ENCODE data around the gene KAZN. TPM values are rescaled to one million over a fixed set of nuclear protein-coding genes. Genes with fewer than 3 reads are reported as not detected.

Gene KAZN
- total and polyA plus RNA-seq, 2 experiments from 2014 or later: 7.9 to 15.6 TPM

DNA sequence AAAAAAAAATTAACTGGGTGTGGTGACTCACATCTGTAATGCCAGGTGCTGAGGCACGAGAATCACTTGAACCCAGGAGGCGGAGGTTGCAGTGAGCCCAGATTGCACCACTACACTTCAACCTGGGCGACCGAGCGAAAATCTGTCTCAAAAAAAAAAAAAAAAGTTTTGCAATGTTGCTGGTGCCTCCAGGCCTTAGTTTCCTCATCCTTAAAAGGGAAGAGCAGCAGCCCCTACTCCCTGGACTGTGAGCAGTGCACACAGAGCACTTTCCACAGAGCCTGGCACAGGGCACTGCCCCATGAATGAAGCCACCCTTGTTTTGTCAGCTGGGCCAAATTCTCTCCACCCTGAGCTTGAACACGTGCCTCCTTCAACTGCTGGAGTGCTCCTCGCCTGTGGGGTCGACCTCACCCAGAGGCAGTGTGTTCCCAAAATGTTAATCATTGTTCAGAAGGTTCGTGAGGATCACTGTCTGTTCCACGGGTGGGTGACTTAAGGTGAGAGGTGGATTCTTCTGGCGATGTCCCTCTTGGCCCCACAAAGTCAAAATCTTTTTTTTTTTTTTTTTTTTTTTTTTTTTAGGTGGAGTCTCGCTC, 402.9 kb downstream of the KAZN start:
- no peak overlapping the region for H3K4me3 ChIP-seq

DNA sequence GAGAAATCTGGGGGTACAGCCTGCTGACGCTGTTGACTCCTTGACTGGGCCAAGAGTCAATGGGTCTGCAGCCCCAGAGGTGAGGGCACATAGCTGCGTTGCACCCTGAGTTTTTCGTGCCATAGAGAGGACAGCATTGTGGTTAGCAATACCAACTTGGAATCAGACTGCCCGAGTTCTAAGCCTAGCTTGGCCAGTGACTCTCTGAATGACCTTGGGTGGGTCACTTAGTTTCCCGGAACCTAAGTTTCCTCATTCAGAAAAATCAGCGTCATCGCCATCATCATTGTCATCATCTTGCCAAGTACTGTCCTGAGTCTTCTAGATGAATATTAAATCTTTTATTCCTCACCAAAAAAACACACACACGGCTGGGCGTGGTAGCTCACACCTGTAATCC, 403.8 kb downstream of the KAZN start:
- no peaks in the 10 kb centered on the region for H3K9me3 ChIP-seq (ENCODE audit: low read depth)
- H3K79me2 ChIP-seq: no peaks in the 10 kb centered on the region
- no peaks in the 10 kb centered on the region for H3K9me2 ChIP-seq (replicated peaks; ENCODE audit: insufficient read depth)
- no peaks in the 10 kb centered on the region for H3K4me1 ChIP-seq (ENCODE audit: insufficient read depth)
- DNase-seq (ENCODE audit: low spot score): no peak
- no peak overlapping the region for H2AFZ ChIP-seq
- no peaks in the 10 kb centered on the region for H3K27me3 ChIP-seq
- no peak overlapping the region for H3K27ac ChIP-seq
- H4K20me1 ChIP-seq (ENCODE audit: insufficient read depth, poor library complexity, severe bottlenecking): no peaks in the 10 kb centered on the region
- no peak overlapping the region for H3K4me3 ChIP-seq
- no peak overlapping the region for H3K4me2 ChIP-seq
- no peak for TF ChIP-seq EZH2 (IDR thresholded peaks at IDR 0.05; ENCODE audit: borderline replicate concordance)
- no peak for TF ChIP-seq EZH2phosphoT487 (IDR thresholded peaks at IDR 0.05; ENCODE audit: low read depth, severe bottlenecking, unreplicated experiment)
- TF ChIP-seq, protein P1, sequence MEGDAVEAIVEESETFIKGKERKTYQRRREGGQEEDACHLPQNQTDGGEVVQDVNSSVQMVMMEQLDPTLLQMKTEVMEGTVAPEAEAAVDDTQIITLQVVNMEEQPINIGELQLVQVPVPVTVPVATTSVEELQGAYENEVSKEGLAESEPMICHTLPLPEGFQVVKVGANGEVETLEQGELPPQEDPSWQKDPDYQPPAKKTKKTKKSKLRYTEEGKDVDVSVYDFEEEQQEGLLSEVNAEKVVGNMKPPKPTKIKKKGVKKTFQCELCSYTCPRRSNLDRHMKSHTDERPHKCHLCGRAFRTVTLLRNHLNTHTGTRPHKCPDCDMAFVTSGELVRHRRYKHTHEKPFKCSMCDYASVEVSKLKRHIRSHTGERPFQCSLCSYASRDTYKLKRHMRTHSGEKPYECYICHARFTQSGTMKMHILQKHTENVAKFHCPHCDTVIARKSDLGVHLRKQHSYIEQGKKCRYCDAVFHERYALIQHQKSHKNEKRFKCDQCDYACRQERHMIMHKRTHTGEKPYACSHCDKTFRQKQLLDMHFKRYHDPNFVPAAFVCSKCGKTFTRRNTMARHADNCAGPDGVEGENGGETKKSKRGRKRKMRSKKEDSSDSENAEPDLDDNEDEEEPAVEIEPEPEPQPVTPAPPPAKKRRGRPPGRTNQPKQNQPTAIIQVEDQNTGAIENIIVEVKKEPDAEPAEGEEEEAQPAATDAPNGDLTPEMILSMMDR (IDR thresholded peaks at IDR 0.05; ENCODE audit: poor library complexity): no peak
- no peaks in the 10 kb centered on the region for H3K36me3 ChIP-seq (replicated peaks; ENCODE audit: insufficient read depth, low read depth)
- WGBS (ENCODE audit: low lambda C conversion rate, missing lambda C conversion rate): 97% methylated on average over 9 of the region's 9 CpGs

More for the DNA sequence above, 402.9 kb downstream of the KAZN start:
- H3K36me3 ChIP-seq (replicated peaks; ENCODE audit: insufficient read depth, low read depth): no peaks in the 10 kb centered on the region
- WGBS (ENCODE audit: low lambda C conversion rate, missing lambda C conversion rate): 81% methylated on average over 12 of the region's 12 CpGs
- no peak overlapping the region for H3K4me2 ChIP-seq
- H2AFZ ChIP-seq: no peak overlapping the region
- H3K27me3 ChIP-seq: no peaks in the 10 kb centered on the region
- H3K79me2 ChIP-seq: no peaks in the 10 kb centered on the region
- H3K27ac ChIP-seq: no peak overlapping the region
- no peaks in the 10 kb centered on the region for H3K9me3 ChIP-seq (ENCODE audit: low read depth)
- TF ChIP-seq EZH2phosphoT487 (IDR thresholded peaks at IDR 0.05; ENCODE audit: low read depth, severe bottlenecking, unreplicated experiment): no peak
- TF ChIP-seq EZH2 (IDR thresholded peaks at IDR 0.05; ENCODE audit: borderline replicate concordance): no peak
- TF ChIP-seq, protein P1 (IDR thresholded peaks at IDR 0.05; ENCODE audit: poor library complexity): no peak
- no peaks in the 10 kb centered on the region for H4K20me1 ChIP-seq (ENCODE audit: insufficient read depth, poor library complexity, severe bottlenecking)
- H3K9me2 ChIP-seq (replicated peaks; ENCODE audit: insufficient read depth): no peaks in the 10 kb centered on the region
- no peaks in the 10 kb centered on the region for H3K4me1 ChIP-seq (ENCODE audit: insufficient read depth)
- no peak for DNase-seq (ENCODE audit: low spot score)

DNA sequence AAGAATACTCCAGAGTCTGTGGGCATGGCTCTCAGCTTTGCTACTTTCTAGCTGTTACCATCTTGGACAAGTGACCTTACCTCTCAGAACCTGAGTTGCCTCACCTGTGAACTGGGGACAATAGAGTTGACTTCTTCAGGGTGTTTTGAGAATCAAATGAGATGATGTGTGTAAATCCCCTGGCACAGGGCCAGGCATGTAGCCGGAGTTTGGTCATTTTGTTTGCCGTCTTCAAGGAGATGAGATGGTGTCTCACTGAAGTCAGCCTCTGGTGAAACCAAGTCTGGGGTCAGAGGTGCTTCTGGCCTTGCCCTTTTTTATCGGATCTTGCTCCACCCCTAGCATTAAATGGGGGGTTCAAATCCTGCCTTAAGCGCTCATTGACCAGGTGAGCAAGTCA, 405.9 kb downstream of the KAZN start:
- no peaks in the 10 kb centered on the region for H4K20me1 ChIP-seq (ENCODE audit: insufficient read depth, poor library complexity, severe bottlenecking)
- H3K4me2 ChIP-seq: no peak overlapping the region
- no peak for DNase-seq (ENCODE audit: low spot score)
- H3K9me3 ChIP-seq (ENCODE audit: low read depth): no peaks in the 10 kb centered on the region
- no peak overlapping the region for H3K27ac ChIP-seq
- H2AFZ ChIP-seq: no peak overlapping the region
- H3K4me1 ChIP-seq (ENCODE audit: insufficient read depth): no peaks in the 10 kb centered on the region
- TF ChIP-seq EZH2phosphoT487 (IDR thresholded peaks at IDR 0.05; ENCODE audit: low read depth, severe bottlenecking, unreplicated experiment) (no peak), EZH2 (IDR thresholded peaks at IDR 0.05; ENCODE audit: borderline replicate concordance) (no peak)
- TF ChIP-seq, protein P1 (IDR thresholded peaks at IDR 0.05; ENCODE audit: poor library complexity): no peak
- no peaks in the 10 kb centered on the region for H3K36me3 ChIP-seq (replicated peaks; ENCODE audit: insufficient read depth, low read depth)
- no peaks in the 10 kb centered on the region for H3K9me2 ChIP-seq (replicated peaks; ENCODE audit: insufficient read depth)
- WGBS (ENCODE audit: low lambda C conversion rate, missing lambda C conversion rate): 96% methylated on average over 4 of the region's 4 CpGs
- H3K4me3 ChIP-seq: no peak overlapping the region
- no peaks in the 10 kb centered on the region for H3K79me2 ChIP-seq
- H3K27me3 ChIP-seq: no peaks in the 10 kb centered on the region
